ENCODE measurements around the gene CDYL.

The CDYL gene

DNA sequence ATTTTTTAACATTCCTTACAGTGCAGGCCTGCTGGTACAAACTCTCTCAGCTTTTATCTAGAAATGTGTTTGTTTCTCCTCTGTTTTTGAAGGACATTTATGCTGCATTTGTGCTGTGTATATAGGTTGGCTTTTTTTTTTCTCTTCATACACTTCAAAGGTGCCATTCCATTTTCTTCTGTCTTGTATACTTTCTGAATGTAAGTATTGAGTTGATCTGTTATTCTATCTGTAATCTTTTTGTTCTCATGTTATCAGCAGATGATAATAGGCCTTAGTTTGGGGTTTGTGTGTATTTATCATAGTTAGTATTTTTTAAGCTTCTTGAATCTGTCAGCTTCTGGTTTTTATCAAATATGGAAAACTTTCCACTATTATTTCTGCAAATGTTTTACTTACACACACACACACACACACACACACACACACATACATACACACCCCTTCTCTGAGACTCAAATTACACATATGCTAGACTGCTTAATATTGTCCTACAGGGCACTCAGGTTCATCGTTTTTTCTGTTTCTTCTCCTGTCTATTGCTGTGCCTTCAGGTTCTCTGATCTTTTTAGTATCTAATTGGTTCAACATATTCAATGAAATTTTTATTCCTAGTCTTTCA lies 153.0 kb downstream of the CDYL start:
- in situ Hi-C loops (cut with MboI; ENCODE audit: low sequenced_read_pairs), result no loop called here

DNA sequence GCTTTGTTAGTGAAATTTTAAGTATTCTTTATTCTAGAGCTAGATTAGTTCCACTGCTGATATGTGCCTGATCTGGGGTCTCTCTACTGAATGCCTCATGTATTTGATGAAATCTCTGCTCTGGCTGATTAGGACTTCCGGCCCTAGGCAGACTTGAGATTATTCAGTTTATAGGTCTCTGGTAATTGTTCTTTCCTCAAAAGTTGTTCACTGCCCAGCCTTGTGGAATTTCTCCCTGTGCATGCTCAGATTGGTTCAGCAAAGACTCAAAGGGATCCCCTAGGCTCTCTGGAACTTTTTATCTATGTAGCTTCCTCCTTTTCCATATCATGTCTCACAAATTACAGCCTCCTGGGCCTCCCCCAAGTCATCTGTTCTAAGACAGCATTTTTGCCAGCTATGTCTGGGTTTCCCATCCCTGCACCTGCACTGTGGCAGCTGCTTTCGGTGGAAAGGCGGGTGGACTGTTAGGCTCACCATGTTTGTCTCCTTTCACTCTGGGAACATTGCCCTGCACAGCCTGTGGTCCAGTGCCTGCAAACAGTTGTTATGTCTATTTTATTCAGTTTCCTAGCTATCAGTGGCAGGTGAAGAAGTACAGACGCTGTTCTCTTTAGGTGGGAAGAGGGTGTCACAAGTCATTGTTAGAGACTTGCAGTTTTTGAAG lies 154.0 kb downstream of the CDYL start:
- in situ Hi-C loops (cut with MboI; ENCODE audit: low sequenced_read_pairs), result no loop called here

DNA sequence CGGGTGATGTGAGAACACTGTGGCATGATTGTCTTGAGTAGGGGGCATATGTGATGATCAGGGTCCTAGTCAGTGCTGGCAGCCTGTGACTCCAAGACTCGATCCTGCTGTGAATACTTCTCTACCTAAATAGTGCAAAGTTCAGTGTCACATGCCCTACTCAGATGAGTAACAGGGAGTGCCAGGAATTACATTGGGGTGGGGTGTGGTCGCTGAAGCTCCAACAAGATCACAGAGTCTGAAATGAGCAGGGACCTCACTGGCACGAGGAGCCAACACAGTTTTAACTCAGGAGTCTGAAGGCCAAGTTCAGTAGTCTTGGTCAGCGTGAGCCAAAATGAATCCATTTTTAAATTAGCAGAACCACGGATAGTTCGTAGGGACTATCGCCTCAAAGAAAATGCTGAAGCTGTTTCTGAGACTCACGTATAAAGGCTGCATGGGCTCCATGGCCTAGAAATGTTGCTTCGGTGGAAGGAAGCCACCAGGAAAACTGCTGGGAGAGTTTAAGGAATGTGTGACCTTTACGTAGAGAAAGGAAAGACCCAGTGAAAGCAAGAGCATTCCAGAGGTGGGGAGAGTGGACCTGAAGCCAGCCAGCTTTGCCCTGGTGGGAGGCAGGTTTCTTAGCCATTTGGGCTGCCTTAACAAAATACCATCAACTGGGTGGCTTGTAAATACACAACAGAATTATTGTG lies 155.5 kb downstream of the CDYL start:
- in situ Hi-C loops (cut with MboI; ENCODE audit: low sequenced_read_pairs), result no loop called here

DNA sequence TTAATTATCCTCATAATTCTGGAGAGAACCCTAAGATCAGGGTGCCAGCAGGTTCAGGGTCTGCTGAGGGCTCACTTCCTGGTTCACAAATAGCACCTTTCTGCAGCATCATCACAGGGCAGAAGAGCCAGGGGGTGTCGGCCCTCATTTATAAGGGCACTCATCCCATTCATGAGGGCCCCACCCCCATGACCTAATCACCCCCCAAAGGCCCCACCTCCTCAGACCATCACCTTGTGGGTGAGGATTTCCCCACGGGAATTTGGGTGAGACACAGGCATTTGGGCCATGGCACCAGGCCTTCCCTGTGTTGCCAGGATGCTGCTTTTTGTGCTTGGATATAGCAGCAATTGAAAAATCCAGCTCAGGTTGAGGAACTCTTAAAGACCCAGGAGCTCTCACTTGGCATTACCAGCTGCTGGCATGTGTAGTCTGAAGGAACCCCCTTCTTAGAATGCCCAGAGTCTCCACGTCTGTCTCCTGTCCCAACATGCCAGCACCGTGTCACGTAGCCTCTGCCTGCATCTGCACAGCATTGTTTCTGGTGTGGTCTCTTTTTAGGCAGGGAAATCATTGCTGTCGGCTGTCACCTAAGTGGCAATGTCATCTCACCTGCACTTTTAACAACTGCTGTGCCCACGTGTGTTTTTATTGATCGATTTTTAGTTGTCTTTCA lies 156.2 kb downstream of the CDYL start:
- in situ Hi-C loops (cut with MboI; ENCODE audit: low sequenced_read_pairs), result no loop called here

DNA sequence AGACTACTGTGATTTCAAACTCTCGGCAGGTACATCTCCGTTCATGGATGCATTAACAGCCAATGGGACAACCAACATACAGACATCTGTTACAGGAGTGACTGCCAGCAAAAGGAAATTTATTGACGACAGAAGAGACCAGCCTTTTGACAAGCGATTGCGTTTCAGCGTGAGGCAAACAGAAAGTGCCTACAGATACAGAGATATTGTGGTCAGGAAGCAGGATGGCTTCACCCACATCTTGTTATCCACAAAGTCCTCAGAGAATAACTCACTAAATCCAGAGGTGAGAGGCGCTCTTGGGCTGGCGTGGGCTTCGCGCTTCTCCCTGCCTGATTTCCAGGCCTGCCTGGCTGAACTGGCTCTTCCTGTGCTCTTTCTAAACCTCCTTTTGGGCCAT lies 159.3 kb downstream of the CDYL start:
- in situ Hi-C loops (cut with MboI; ENCODE audit: low sequenced_read_pairs), result no loop called here

DNA sequence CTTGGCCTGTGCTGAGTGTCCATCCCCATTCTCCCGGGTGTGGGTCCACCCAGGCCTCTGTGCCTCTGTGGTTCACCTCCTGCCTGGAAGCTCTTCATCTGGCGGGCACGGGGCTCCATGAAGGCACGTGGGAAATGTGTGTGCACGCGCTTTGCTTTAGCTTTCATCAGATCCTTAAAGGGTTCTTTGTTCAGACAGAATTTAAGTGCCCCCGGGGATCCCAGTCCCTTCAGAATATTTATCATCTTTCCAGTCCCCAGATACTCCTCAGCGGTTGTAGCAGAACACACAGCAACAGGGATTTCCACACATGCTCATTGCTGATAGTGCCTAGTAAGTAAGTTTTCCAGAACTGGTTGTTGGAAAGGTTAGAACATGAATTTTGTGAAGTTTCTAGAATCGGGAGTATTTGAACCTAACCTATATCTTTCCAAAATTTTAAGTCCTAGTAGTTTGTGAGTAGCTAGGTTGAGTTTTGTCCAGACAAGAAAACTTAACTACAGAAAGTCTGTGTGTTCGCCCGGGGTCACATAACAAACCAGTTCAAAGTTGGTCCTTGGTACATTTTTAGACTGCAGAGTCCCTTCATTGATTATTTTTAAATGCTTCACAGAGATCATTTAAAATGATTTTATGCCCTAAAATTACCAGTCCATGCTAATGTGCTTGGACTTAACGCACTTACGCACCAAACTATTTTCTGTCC lies 159.9 kb downstream of the CDYL start:
- in situ Hi-C loops (cut with MboI; ENCODE audit: low sequenced_read_pairs), result no loop called here

DNA sequence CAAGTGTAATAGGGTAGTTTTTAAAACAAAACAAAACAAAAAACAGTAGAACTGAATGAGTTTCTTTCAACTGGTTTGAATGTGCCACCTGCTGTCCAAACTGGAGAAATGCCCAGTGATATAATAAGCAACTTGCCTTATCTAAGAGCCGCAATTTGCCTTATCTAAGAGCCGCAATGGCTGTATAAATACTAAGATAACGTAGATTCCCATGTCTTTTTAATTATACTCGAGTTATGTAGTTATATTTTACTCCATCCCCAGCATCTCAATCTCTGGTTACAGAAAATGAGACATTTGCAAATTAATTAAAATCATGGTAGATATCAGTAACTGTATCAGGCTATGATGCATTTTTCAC lies 160.5 kb downstream of the CDYL start:
- in situ Hi-C loops (cut with MboI; ENCODE audit: low sequenced_read_pairs), result no loop called here

DNA sequence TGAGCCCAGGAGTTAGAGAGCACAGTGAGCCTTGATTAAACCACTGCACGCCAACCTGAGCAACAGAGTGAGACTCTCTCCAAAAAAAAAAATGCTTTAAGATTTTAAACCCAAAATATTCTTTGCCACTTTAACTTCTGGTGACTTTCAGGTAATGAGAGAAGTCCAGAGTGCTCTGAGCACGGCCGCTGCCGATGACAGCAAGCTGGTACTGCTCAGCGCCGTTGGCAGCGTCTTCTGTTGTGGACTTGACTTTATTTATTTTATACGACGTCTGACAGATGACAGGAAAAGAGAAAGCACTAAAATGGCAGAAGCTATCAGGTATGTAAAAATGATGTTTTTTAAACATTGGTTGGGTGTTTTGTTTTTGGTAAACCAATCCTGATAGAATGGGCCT lies 161.2 kb downstream of the CDYL start:
- in situ Hi-C loops (cut with MboI; ENCODE audit: low sequenced_read_pairs), result no loop called here

DNA sequence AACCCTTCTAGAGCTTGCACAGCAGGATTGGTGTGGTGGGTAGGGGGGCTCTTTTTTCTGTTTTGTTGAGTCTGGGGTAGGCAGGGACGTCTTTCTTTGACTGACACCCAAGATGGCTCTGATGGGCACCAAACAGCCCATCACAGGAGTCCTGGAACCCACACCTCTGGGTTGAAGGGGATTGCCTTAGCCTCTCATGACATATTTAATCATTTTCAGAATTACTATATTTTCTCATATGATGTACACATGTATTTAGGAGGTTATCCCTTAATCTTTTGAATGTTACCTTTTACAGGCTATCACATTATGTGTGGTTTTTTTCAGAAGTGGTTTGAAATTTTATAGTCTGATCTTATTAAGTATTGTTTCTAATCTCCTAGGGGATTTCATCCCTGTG lies 163.0 kb downstream of the CDYL start:
- in situ Hi-C loops (cut with MboI; ENCODE audit: low sequenced_read_pairs), result no loop called here

DNA sequence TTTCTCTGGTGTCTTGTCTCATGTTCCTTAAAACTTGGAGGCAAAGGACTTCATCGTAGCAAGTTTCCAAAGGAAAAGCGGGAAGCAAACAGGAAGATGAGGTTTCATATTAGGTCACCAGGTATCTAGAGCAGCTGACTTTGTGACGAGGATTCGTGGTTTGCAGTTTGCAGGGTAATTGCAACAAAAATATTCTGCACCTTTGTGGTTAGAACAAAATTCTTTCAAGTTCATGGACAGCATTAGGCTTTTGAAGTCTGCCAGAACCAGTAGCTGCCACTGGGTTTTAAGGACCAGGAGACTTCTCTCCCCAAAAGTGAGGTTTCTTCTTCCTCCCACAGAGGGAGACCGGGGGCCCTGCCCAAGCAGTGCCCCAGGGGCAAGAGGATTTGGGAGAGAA lies 164.2 kb downstream of the CDYL start:
- in situ Hi-C loops (cut with MboI; ENCODE audit: low sequenced_read_pairs), result no loop called here

DNA sequence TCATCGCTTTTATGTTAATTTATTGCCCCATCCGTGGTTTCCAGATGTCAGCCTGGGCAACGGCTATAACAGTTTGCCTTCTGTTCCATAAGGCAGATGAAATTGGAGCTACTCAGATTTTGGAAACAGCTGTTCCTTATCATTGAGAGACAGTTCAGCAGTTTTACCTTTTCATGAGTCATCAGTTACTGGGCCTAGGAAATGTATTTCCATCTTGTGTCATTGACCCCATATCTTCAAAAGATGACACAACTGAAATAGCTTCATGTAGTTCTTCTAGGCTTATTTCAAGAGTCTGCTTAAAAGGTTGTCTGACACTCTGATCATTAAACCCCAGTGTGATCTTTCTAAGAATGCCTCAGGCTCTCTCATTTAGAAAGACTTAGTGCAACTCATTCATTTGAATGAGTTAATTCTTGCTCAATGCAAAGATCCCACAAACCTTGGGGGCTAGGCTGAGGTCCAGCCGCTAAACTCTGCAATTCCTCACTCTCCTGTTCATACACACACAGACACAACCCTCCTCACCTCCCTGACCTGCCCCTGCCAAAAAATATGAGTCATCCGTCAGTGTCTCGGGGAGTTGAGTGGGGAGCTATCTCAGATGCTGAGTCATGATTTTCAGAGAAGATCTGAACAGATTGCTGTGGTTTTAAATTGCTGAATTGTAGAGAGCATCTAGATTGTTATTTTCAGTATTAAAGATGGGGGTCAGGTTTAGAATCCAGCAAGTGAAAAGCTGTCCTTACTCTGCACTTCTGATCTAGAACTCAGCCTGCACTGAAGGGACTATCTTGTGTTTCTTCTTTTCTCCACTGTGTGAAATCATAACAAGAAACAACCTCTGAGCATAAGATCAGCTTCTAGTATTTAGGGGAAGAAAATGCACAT lies 165.8 kb downstream of the CDYL start:
- in situ Hi-C loops (cut with MboI; ENCODE audit: low sequenced_read_pairs), result no loop called here

DNA sequence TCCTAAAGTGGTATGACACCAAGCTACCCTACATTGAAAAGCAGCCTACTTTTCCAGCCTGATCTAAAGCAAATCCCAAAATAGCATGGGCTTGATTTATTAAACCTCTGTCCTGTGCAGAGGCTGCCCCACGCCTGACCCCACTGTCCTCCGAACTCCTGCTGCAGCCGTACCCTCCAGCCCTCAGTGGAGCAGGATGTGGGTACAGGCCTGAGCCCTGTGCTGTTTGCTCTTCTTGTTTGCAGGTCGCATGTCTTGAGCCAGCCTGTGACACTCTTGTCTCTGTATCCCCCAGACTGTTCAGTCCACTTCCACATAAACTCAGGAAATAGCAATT lies 166.4 kb downstream of the CDYL start:
- in situ Hi-C loops (cut with MboI; ENCODE audit: low sequenced_read_pairs), result no loop called here

DNA sequence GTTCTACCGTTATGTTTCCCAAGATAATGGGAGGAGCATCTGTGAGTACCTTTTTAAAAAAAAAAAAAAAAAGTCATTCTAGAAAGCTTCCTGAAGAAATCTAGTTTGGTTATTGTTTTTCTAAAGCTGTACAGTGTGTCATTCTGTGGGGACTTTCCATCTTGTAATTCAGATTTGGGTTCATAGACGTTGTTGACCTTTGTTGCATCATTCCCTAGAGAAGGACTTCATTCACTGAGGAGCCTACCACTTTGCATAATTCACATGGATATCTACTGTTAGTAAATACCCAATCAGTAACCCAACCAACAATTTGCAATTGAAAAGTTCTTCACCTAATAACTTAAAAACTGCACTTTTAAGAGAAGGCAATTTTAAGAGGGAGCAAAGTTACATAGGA lies 167.5 kb downstream of the CDYL start:
- in situ Hi-C loops (cut with MboI; ENCODE audit: low sequenced_read_pairs), result no loop called here

DNA sequence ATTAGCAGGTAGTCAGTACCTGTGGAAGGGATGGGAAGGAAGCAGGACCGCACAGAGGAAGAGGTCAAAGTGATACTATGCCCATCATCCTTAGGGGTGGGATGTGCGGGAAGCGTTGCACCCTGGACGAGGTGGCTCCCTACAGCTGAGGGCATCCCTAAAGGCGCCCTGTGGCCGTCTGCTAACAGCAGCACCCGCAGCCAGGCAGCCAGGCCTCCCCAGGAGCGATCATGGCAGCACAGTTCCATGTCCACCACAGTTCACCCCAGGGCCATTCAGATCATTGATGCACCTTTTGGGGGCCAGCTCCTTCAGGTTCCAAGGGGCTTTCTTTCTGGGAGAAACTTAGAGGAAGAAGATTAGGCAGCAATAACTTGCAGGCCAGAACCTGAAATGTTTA lies 168.1 kb downstream of the CDYL start:
- in situ Hi-C loops (cut with MboI; ENCODE audit: low sequenced_read_pairs), result no loop called here

DNA sequence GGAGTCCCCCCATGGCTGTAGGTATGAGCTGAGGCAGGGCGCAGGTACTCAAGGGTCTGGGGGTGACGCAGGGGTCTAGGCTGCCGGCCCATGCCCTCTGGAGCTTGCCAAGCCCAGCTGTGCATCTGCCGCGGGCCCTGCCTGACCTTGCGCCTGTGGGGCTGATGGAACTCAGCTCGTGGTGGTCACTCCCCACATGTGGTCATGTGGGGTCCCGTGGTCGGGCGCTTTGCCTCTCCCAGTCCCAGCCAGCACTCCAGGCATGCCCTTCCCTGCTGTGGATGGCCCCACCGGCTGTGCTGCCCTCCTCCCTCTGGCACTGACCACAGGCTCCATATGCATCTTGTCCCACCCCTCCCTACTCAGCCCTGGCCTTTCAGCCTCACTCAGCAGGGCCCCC lies 170.3 kb downstream of the CDYL start:
- in situ Hi-C loops (cut with MboI; ENCODE audit: low sequenced_read_pairs), result no loop called here

DNA sequence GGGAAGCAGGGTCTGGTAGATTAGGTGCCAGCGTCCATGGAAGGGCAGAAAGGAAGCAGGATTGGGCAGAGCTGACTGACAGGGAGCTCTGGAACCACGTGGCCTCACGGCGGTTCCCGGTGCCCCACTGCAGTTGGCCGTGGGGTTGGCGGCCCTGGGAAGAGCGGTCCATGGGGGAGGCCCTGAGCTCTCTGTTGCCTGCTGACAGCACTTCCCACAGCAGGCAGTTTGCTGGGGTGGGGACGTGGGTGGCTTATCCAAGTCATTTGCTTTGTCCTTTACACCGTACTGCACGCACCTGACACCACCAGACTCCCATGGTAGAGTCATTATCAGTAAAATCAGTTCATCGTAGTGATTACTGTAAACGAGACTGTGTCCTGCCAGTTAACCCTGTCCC lies 171.5 kb downstream of the CDYL start:
- in situ Hi-C loops (cut with MboI; ENCODE audit: low sequenced_read_pairs), result no loop called here

DNA sequence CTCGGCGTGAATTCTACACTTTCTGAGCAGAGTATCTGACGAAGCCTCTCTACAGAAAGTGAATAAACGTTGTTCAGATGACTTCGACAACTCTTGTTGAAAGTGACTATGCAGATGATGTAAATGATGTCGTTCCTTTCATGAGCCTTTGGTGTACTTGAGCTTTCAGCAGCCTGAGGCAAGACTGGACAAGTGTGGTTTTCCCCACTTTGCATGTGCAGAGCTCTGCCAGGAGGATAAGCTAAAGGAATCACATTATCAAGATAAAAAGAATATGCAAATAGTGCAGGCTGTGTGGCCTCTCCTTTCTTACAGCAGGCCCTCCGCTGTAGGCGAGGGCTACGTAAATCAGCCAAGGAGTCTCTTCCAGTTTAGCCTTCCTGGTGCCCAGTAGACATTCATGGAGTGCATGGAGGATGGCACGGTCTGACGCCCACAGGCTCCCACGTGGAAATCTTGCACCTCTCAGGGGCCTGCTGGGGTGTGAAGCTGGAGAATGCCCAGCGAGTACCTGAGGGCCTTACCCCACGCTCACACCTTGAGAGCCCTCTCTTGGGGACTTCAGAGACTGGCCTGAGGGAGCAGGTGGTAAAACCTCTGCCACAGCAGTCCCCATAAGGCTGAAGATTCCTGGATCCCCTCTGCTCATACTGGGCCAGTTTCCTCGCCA lies 172.7 kb downstream of the CDYL start:
- in situ Hi-C loops (cut with MboI; ENCODE audit: low sequenced_read_pairs), result no loop called here

DNA sequence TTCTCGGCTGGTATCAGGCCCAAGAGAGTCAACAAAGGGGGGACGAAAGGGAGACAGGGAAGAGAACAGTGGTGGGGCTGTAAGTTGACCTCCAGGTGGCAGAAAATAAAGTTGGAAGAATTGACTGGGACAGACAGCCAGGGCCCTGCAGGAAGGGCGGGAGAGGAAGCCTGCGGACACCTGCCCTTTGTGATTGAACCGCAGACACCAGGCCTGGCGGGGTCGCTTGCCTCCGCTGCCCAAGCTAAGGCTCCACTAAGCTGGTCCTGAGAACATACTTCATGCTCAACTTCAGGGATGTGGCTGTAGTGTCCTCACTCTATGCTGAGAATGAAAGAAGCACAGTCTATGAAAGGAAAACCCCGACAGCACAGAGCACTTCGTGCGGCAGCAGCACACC lies 173.9 kb downstream of the CDYL start:
- in situ Hi-C loops (cut with MboI; ENCODE audit: low sequenced_read_pairs), result no loop called here

DNA sequence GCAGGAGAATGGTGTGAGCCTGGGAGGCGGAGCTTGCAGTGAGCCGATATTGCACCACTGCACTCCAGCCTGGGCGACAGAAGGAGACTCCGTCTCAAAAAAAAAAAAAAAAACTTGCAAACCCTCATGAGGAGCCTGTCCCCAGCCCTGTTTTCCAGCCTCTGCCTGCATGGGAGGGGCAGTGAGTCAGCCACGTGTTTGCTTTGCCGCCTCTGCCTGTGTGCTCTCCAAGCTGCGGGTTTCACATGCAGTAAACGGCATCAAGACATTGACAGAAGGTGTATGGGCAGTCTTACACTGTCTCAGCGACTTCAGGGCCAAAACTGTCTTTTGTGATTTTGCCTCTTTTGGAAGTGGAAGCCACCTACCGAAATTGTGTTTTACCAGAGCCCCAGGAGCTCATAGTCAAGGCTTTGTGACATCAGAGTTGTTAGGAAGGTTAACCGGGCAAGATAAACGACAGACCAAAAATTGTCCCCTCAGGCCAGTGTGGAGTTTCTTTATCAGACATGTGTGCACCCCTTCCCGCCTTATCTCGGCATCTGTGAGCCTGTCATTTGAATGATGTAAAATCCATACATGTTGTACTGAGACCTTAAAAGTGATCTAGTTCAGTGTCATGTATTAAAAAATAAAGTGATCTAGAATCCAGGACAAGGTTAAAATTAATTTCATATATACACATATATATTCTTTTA lies 174.8 kb downstream of the CDYL start:
- in situ Hi-C loops (cut with MboI; ENCODE audit: low sequenced_read_pairs), result no loop called here

Measured in hTERT RPE-1 (cell line).